Common myeloid progenitor, CD34-positive (primary cell): ENCODE results near the gene SP9.

Source experiments
- CTCF ChIA-PET: fragments of 350-600 bp; sonication (Branson Sonifier 250); formaldehyde crosslinking; loops from one replicate; lab custom pipeline; 2021; ENCODE audit warnings: antibody characterized with exemption; lab: Charles Lee
- POLR2A ChIA-PET: fragments of 350-600 bp; sonication (Branson Sonifier 250); formaldehyde crosslinking; loops from one replicate; lab custom pipeline; 2021; ENCODE audit warnings: antibody characterized with exemption; lab: Charles Lee
- DNase-seq, 3 donors: peaks; one replicate each; pipeline versions ENCODE4 v3.0.0 to v3.0.0-alpha.2; 2013
- H3K27ac ChIP-seq, 2 experiments: 1 replicate in 1 of 2; 2 replicates in 1 of 2; pipeline ENCODE4 v1.7.0; 2013; ENCODE audit warnings: inconsistent platforms in 2 of 2, low read length in 2 of 2, mild to moderate bottlenecking in 2 of 2, low read depth in 1 of 2, moderate library complexity in 1 of 2; ENCODE audit not compliant: severe bottlenecking in 2 of 2, insufficient read depth in 1 of 2, poor library complexity in 1 of 2
- H3K27me3 ChIP-seq, 5 experiments: replicated peaks in 2 of 5; 1 replicate in 3 of 5; 2 replicates in 2 of 5; pipeline versions ENCODE4 v1.6.1 to v1.7.0; 2013; ENCODE audit warnings: low read length in 4 of 5, mild to moderate bottlenecking in 2 of 5, moderate library complexity in 2 of 5, inconsistent platforms in 1 of 5; ENCODE audit not compliant: insufficient read depth in 5 of 5, control insufficient read depth in 4 of 5
- H3K36me3 ChIP-seq, 4 experiments: 1 replicate in 2 of 4; 2 replicates in 2 of 4; pipeline versions ENCODE4 v1.6.1 to v1.7.0; 2013; ENCODE audit warnings: low read length in 3 of 4, control low read depth in 1 of 4, mild to moderate bottlenecking in 1 of 4; ENCODE audit not compliant: control insufficient read depth in 4 of 4, insufficient read depth in 4 of 4
- H3K4me1 ChIP-seq, 4 experiments: 1 replicate in 3 of 4; 2 replicates in 1 of 4; pipeline versions ENCODE4 v1.6.1 to v1.7.1; 2013; ENCODE audit warnings: low read length in 3 of 4, mild to moderate bottlenecking in 3 of 4, control low read depth in 1 of 4, inconsistent platforms in 1 of 4, moderate library complexity in 1 of 4; ENCODE audit not compliant: control insufficient read depth in 4 of 4, insufficient read depth in 4 of 4; ENCODE audit errors: control extremely low read depth in 1 of 4
- H3K4me3 ChIP-seq, 7 experiments: 1 replicate in 4 of 7; 2 replicates in 3 of 7; pipeline versions ENCODE4 v1.5.1 to v1.7.0; 2013; ENCODE audit warnings: mild to moderate bottlenecking in 7 of 7, low read length in 6 of 7, moderate library complexity in 6 of 7, inconsistent platforms in 2 of 7, low read depth in 2 of 7, control low read depth in 1 of 7; ENCODE audit not compliant: insufficient read depth in 4 of 7, control insufficient read depth in 1 of 7; ENCODE audit errors: extremely low read depth in 1 of 7
- H3K9me3 ChIP-seq, 5 experiments: 1 replicate in 4 of 5; 2 replicates in 1 of 5; pipeline versions ENCODE4 v1.6.1 to v1.7.1; 2013; ENCODE audit warnings: low read length in 4 of 5, mild to moderate bottlenecking in 2 of 5, inconsistent platforms in 1 of 5, low read depth in 1 of 5, moderate library complexity in 1 of 5; ENCODE audit not compliant: control insufficient read depth in 4 of 5, insufficient read depth in 2 of 5; ENCODE audit errors: control extremely low read depth in 1 of 5
- WGBS: methylation state at CpG from one replicate; pipeline ENCODE4 v1.1.5; 2013; ENCODE audit not compliant: insufficient coverage; 5-methylcytosine and 5-hydroxymethylcytosine counted together

Gene SP9

GRCh38 chr2:174385201-174385600 is 50.4 kb downstream of the SP9 start:
- H3K4me3 ChIP-seq: no peak overlapping the region
- peaks cover 0 to 9% (median 3%) of the 10 kb centered on the region in 5 experiments for H3K9me3 ChIP-seq
- peaks cover 11 to 71% (median 19%) of the 10 kb centered on the region in 4 experiments for H3K36me3 ChIP-seq
- H3K27me3 ChIP-seq: no peaks in the 10 kb centered on the region
- no peak overlapping the region for H3K27ac ChIP-seq
- DNase-seq: no peak
- CTCF ChIA-PET: no interaction called here
- POLR2A ChIA-PET: no interaction called here
- H3K4me1 ChIP-seq: no peaks in the 10 kb centered on the region
- WGBS: no CpG with 5 or more reads among the region's 3 CpGs
